SK-N-SH (cell line): ENCODE data around the gene KRT32.

Source experiments
- CHD2 ChIP-seq: fragments of 150-350 bp; IDR thresholded peaks from 2 replicates; pipeline ENCODE4 v1.6.1; 2018; ENCODE audit warnings: low read length; ENCODE audit not compliant: partially characterized antibody
- FOSL2 ChIP-seq: IDR thresholded peaks from 2 replicates; pipeline ENCODE4 v1.4.0; 2012; ENCODE audit warnings: low read depth, mild to moderate bottlenecking, moderate library complexity, borderline replicate concordance
- JUND ChIP-seq: IDR thresholded peaks from 2 replicates; pipeline ENCODE4 v1.4.0; 2012
- POLR2AphosphoS5 ChIP-seq: IDR thresholded peaks from 2 replicates; pipeline ENCODE4 v1.6.1; 2012; ENCODE audit warnings: low read depth, low read length
- TEAD4 ChIP-seq: IDR thresholded peaks from 2 replicates; pipeline ENCODE4 v1.4.0; 2012; ENCODE audit warnings: mild to moderate bottlenecking, borderline replicate concordance; ENCODE audit not compliant: insufficient read depth
- YY1 ChIP-seq: IDR thresholded peaks from 2 replicates; pipeline ENCODE4 v1.4.0; 2012; ENCODE audit warnings: low read depth, mild to moderate bottlenecking
- ZBTB33 ChIP-seq: IDR thresholded peaks from 2 replicates; pipeline ENCODE4 v1.4.0; 2012; ENCODE audit warnings: low read depth, borderline replicate concordance
- TF ChIP-seq, protein P1 (sequence below): IDR thresholded peaks from 2 replicates; pipeline ENCODE4 v1.6.1; 2012; ENCODE audit warnings: mild to moderate bottlenecking, low read depth, low read length, moderate library complexity
- TF ChIP-seq, protein P2 (sequence below): IDR thresholded peaks from 2 replicates; pipeline ENCODE4 v1.4.0; 2012; ENCODE audit warnings: low read depth
- TF ChIP-seq, protein P3 (sequence below): fragments of 200-600 bp; sonication (generic); IDR thresholded peaks from 2 replicates; pipeline ENCODE4 v1.6.1; 2017; ENCODE audit warnings: antibody characterized with exemption, mild to moderate bottlenecking, moderate library complexity

- TF ChIP-seq FOSL2, result no peak
- TF ChIP-seq ZBTB33, result no peak
- no peak for TF ChIP-seq CHD2
- TF ChIP-seq, protein P1, sequence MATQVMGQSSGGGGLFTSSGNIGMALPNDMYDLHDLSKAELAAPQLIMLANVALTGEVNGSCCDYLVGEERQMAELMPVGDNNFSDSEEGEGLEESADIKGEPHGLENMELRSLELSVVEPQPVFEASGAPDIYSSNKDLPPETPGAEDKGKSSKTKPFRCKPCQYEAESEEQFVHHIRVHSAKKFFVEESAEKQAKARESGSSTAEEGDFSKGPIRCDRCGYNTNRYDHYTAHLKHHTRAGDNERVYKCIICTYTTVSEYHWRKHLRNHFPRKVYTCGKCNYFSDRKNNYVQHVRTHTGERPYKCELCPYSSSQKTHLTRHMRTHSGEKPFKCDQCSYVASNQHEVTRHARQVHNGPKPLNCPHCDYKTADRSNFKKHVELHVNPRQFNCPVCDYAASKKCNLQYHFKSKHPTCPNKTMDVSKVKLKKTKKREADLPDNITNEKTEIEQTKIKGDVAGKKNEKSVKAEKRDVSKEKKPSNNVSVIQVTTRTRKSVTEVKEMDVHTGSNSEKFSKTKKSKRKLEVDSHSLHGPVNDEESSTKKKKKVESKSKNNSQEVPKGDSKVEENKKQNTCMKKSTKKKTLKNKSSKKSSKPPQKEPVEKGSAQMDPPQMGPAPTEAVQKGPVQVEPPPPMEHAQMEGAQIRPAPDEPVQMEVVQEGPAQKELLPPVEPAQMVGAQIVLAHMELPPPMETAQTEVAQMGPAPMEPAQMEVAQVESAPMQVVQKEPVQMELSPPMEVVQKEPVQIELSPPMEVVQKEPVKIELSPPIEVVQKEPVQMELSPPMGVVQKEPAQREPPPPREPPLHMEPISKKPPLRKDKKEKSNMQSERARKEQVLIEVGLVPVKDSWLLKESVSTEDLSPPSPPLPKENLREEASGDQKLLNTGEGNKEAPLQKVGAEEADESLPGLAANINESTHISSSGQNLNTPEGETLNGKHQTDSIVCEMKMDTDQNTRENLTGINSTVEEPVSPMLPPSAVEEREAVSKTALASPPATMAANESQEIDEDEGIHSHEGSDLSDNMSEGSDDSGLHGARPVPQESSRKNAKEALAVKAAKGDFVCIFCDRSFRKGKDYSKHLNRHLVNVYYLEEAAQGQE, result no peak
- no peak for TF ChIP-seq POLR2AphosphoS5
- TF ChIP-seq, protein P2, sequence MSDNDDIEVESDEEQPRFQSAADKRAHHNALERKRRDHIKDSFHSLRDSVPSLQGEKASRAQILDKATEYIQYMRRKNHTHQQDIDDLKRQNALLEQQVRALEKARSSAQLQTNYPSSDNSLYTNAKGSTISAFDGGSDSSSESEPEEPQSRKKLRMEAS, result no peak
- TF ChIP-seq, protein P3, sequence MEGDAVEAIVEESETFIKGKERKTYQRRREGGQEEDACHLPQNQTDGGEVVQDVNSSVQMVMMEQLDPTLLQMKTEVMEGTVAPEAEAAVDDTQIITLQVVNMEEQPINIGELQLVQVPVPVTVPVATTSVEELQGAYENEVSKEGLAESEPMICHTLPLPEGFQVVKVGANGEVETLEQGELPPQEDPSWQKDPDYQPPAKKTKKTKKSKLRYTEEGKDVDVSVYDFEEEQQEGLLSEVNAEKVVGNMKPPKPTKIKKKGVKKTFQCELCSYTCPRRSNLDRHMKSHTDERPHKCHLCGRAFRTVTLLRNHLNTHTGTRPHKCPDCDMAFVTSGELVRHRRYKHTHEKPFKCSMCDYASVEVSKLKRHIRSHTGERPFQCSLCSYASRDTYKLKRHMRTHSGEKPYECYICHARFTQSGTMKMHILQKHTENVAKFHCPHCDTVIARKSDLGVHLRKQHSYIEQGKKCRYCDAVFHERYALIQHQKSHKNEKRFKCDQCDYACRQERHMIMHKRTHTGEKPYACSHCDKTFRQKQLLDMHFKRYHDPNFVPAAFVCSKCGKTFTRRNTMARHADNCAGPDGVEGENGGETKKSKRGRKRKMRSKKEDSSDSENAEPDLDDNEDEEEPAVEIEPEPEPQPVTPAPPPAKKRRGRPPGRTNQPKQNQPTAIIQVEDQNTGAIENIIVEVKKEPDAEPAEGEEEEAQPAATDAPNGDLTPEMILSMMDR, result no peak
- no peak for TF ChIP-seq JUND
- TF ChIP-seq TEAD4, result no peak
- no peak for TF ChIP-seq YY1
Measured at GRCh38 chr17:41503202-41503601, 36.0 kb upstream of the KRT32 start.
